Peyer's patch (tissue), 4 donors: ENCODE measurements around the gene PPP2R5D.

Experiments used
- CTCF ChIP-seq, 6 experiments: fragments of 450-650 bp in 4 of 6; fragments of 200-600 bp in 2 of 6; sonication (generic) in 1 of 6; IDR thresholded peaks; one replicate each; pipeline ENCODE4 v1.5.1; 2017 to 2019; ENCODE audit warnings: antibody characterized with exemption in 6 of 6, mild to moderate bottlenecking in 3 of 6, moderate library complexity in 1 of 6
- POLR2A ChIP-seq, 2 donors: fragments of 450-650 bp; IDR thresholded peaks; one replicate each; pipeline ENCODE4 v1.5.1; 2017; ENCODE audit warnings: antibody characterized with exemption in 2 of 2, mild to moderate bottlenecking in 2 of 2, moderate library complexity in 2 of 2

GRCh38 chr6:42984001-42984923 is at the start of gene PPP2R5D:
- TF ChIP-seq POLR2A (IDR thresholded peaks at IDR 0.05) (peak; percentile 61 to 93), CTCF (IDR thresholded peaks at IDR 0.05) (peak in 3 of 6 experiments; percentile 24 to 40 (median 33))
